Activated CD4-positive, alpha-beta memory T cell treated with anti-CD3 and anti-CD28 coated beads for 36 hours (primary cell): ENCODE results near the gene EFNA5. TPM values are rescaled to one million over a fixed set of nuclear protein-coding genes. Genes with fewer than 3 reads are reported as not detected.

Experiments used
- CTCF ChIA-PET: fragments of 350-600 bp; sonication (Branson Sonifier 250); formaldehyde crosslinking; loops from one replicate; lab custom pipeline; 2021; ENCODE audit warnings: antibody characterized with exemption, inconsistent platforms; lab: Charles Lee
- POLR2A ChIA-PET: fragments of 350-600 bp; sonication (Branson Sonifier 250); formaldehyde crosslinking; loops from one replicate; lab custom pipeline; 2021; ENCODE audit warnings: antibody characterized with exemption; lab: Charles Lee
- DNase-seq: peaks from one replicate; pipeline ENCODE4 v3.0.0-alpha.2; 2020
- H3K27ac Mint-ChIP-seq: one replicate; pipeline ENCODE4 v1.8.0; 2021; ENCODE audit warnings: mixed read lengths
- H3K27me3 Mint-ChIP-seq: one replicate; pipeline ENCODE4 v1.8.0; 2021; ENCODE audit warnings: mixed read lengths
- H3K36me3 Mint-ChIP-seq: one replicate; pipeline ENCODE4 v1.8.0; 2021; ENCODE audit warnings: mixed read lengths
- H3K4me1 Mint-ChIP-seq: one replicate; pipeline ENCODE4 v1.8.0; 2021; ENCODE audit warnings: low read depth, mixed read lengths
- H3K4me3 Mint-ChIP-seq: one replicate; pipeline ENCODE4 v1.8.0; 2021; ENCODE audit warnings: mild to moderate bottlenecking, mixed read lengths
- H3K9me3 Mint-ChIP-seq: one replicate; pipeline ENCODE4 v1.8.0; 2021; ENCODE audit warnings: mixed read lengths
- intact Hi-C: fragments of 100-400 bp; cut with micrococcal nuclease; formaldehyde crosslinking; loops from one replicate; pipeline ENCODE4 v1.15.1; 2023
- total RNA-seq, 2 experiments: library from RNA; stranded (reverse); gene quantifications; one replicate each; pipeline ENCODE4 v1.2.3, GENCODE V29; 2021

Gene EFNA5
- total RNA-seq, 2 experiments from 2014 or later = not detected

GRCh38 chr5:107571621-107572536 is 98.9 kb downstream of the EFNA5 start:
- Mint-ChIP-seq H3K9me3 (no peaks in the 10 kb centered on the region), H3K4me3 (peak overlapping the region; percentile 71), H3K27me3 (peaks cover 17% of the 10 kb centered on the region), H3K4me1 (peaks cover 16% of the 10 kb centered on the region), H3K36me3 (no peaks in the 10 kb centered on the region), H3K27ac (no peak overlapping the region)
- intact Hi-C loops = loop anchor here (1.0 to 5.0 kb wide), 4 partner anchors 85 to 309 kb away; no protein-coding TSS in a partner anchor
- ChIA-PET POLR2A (no interaction called here), CTCF (interaction anchor here (0.6 to 2.2 kb wide), 46 partner anchors 9 to 727 kb away, joined by 3 to 20 read pairs (median 3); no protein-coding TSS in a partner anchor)
- DNase-seq = peak; percentile 91

- peaks cover 17% of the 10 kb centered on the region for H3K27me3 Mint-ChIP-seq
- no peak overlapping the region for H3K27ac Mint-ChIP-seq
- no peaks in the 10 kb centered on the region for H3K9me3 Mint-ChIP-seq
- DNase-seq = peak; percentile 59
- ChIA-PET CTCF (interaction anchor here (0.6 to 2.2 kb wide), 10 partner anchors 8 to 456 kb away, joined by 3 to 20 read pairs (median 4); no protein-coding TSS in a partner anchor), POLR2A (interaction anchor here (0.5 kb wide), 1 partner anchor 13 kb away, joined by 3 read pairs; no protein-coding TSS in a partner anchor)
- no peak overlapping the region for H3K4me3 Mint-ChIP-seq
- H3K36me3 Mint-ChIP-seq = no peaks in the 10 kb centered on the region
- intact Hi-C loops = loop anchor here (2.0 to 5.0 kb wide), 2 partner anchors 84 to 102 kb away; no protein-coding TSS in a partner anchor
- peaks cover 16% of the 10 kb centered on the region for H3K4me1 Mint-ChIP-seq
Measured at GRCh38 chr5:107570805-107571531, 99.8 kb downstream of the EFNA5 start.

- intact Hi-C loops = loop anchor here (2.0 to 5.0 kb wide), 2 partner anchors 83 to 103 kb away; no protein-coding TSS in a partner anchor
- DNase-seq = no peak
Measured at GRCh38 chr5:107570181-107570580, 100.6 kb downstream of the EFNA5 start.

GRCh38 chr5:107567901-107568671 is 102.7 kb downstream of the EFNA5 start:
- Mint-ChIP-seq H3K4me3 (no peak overlapping the region), H3K27me3 (peaks cover 20% of the 10 kb centered on the region), H3K9me3 (no peaks in the 10 kb centered on the region), H3K36me3 (no peaks in the 10 kb centered on the region), H3K27ac (no peak overlapping the region), H3K4me1 (peaks cover 16% of the 10 kb centered on the region)
- ChIA-PET POLR2A (no interaction called here), CTCF (interaction anchor here (0.6 kb wide), 1 partner anchor 517 kb away, joined by 3 read pairs; no protein-coding TSS in a partner anchor)
- DNase-seq = no peak
- intact Hi-C loops = no loop called here

More at GRCh38 chr5:107570181-107570580, 100.6 kb downstream of the EFNA5 start:
- Mint-ChIP-seq H3K27me3 (peaks cover 17% of the 10 kb centered on the region), H3K36me3 (no peaks in the 10 kb centered on the region), H3K27ac (no peak overlapping the region), H3K9me3 (no peaks in the 10 kb centered on the region), H3K4me1 (peaks cover 16% of the 10 kb centered on the region), H3K4me3 (no peak overlapping the region)
- ChIA-PET CTCF (interaction anchor here (0.6 kb wide), 4 partner anchors 26 to 1834 kb away, joined by 3 to 7 read pairs (median 4); no protein-coding TSS in a partner anchor), POLR2A (interaction anchor here (0.5 kb wide), 1 partner anchor 12 kb away, joined by 3 read pairs; no protein-coding TSS in a partner anchor)

- H3K36me3 Mint-ChIP-seq = no peaks in the 10 kb centered on the region
- H3K27me3 Mint-ChIP-seq = peaks cover 9% of the 10 kb centered on the region
- POLR2A ChIA-PET = no interaction called here
- peaks cover 13% of the 10 kb centered on the region for H3K4me1 Mint-ChIP-seq
- no peak overlapping the region for H3K27ac Mint-ChIP-seq
- no peak for DNase-seq
- intact Hi-C loops = no loop called here
- CTCF ChIA-PET = no interaction called here
- no peak overlapping the region for H3K4me3 Mint-ChIP-seq
- H3K9me3 Mint-ChIP-seq = no peaks in the 10 kb centered on the region
Measured at GRCh38 chr5:107566986-107567385, 103.8 kb downstream of the EFNA5 start.

GRCh38 chr5:107565791-107566767 is 104.7 kb downstream of the EFNA5 start:
- H3K27ac Mint-ChIP-seq = no peak overlapping the region
- H3K36me3 Mint-ChIP-seq = no peaks in the 10 kb centered on the region
- H3K4me3 Mint-ChIP-seq = no peak overlapping the region
- no peak for DNase-seq
- CTCF ChIA-PET = interaction anchor here (1.8 kb wide), 1 partner anchor 8 kb away, joined by 4 read pairs; no protein-coding TSS in a partner anchor
- no peaks in the 10 kb centered on the region for H3K9me3 Mint-ChIP-seq
- intact Hi-C loops = no loop called here
- peaks cover 8% of the 10 kb centered on the region for H3K27me3 Mint-ChIP-seq
- peaks cover 5% of the 10 kb centered on the region for H3K4me1 Mint-ChIP-seq
- POLR2A ChIA-PET = no interaction called here

- H3K36me3 Mint-ChIP-seq = no peaks in the 10 kb centered on the region
- intact Hi-C loops = no loop called here
- no peaks in the 10 kb centered on the region for H3K4me1 Mint-ChIP-seq
- peaks cover 8% of the 10 kb centered on the region for H3K27me3 Mint-ChIP-seq
- H3K4me3 Mint-ChIP-seq = no peak overlapping the region
- no peak for DNase-seq
- H3K27ac Mint-ChIP-seq = no peak overlapping the region
- no peaks in the 10 kb centered on the region for H3K9me3 Mint-ChIP-seq
- ChIA-PET CTCF (interaction anchor here (1.8 kb wide), 1 partner anchor 9 kb away, joined by 4 read pairs; no protein-coding TSS in a partner anchor), POLR2A (no interaction called here)
Measured at GRCh38 chr5:107564931-107565372, 105.8 kb downstream of the EFNA5 start.

GRCh38 chr5:107563959-107564544 is 106.7 kb downstream of the EFNA5 start:
- peaks cover 8% of the 10 kb centered on the region for H3K27me3 Mint-ChIP-seq
- no peaks in the 10 kb centered on the region for H3K36me3 Mint-ChIP-seq
- H3K4me3 Mint-ChIP-seq = no peak overlapping the region
- H3K27ac Mint-ChIP-seq = no peak overlapping the region
- intact Hi-C loops = no loop called here
- ChIA-PET CTCF (interaction anchor here (1.8 to 2.2 kb wide), 2 partner anchors 8 to 10 kb away, joined by 4 to 20 read pairs; no protein-coding TSS in a partner anchor), POLR2A (no interaction called here)
- DNase-seq = no peak
- H3K9me3 Mint-ChIP-seq = no peaks in the 10 kb centered on the region
- H3K4me1 Mint-ChIP-seq = no peaks in the 10 kb centered on the region

GRCh38 chr5:107560377-107560776 is 110.4 kb downstream of the EFNA5 start:
- POLR2A ChIA-PET = no interaction called here
- Mint-ChIP-seq H3K27me3 (peaks cover 11% of the 10 kb centered on the region), H3K27ac (no peak overlapping the region), H3K36me3 (no peaks in the 10 kb centered on the region), H3K4me1 (no peaks in the 10 kb centered on the region), H3K4me3 (no peak overlapping the region), H3K9me3 (no peaks in the 10 kb centered on the region)
- intact Hi-C loops = no loop called here
- DNase-seq = no peak
- CTCF ChIA-PET = no interaction called here

GRCh38 chr5:107558823-107559375 is 111.8 kb downstream of the EFNA5 start:
- H3K9me3 Mint-ChIP-seq = no peaks in the 10 kb centered on the region
- H3K4me3 Mint-ChIP-seq = no peak overlapping the region
- DNase-seq = no peak
- POLR2A ChIA-PET = interaction anchor here (0.7 kb wide), 1 partner anchor 12 kb away, joined by 3 read pairs; no protein-coding TSS in a partner anchor
- CTCF ChIA-PET = interaction anchor here (1.8 kb wide), 1 partner anchor 14 kb away, joined by 6 read pairs; no protein-coding TSS in a partner anchor
- peaks cover 7% of the 10 kb centered on the region for H3K27me3 Mint-ChIP-seq
- no peaks in the 10 kb centered on the region for H3K36me3 Mint-ChIP-seq
- no peak overlapping the region for H3K27ac Mint-ChIP-seq
- intact Hi-C loops = no loop called here
- H3K4me1 Mint-ChIP-seq = no peaks in the 10 kb centered on the region
